GM11168 (cell line): ENCODE results near the gene CCDC24.

Experiments used
- in situ Hi-C: fragments of 300-500 bp; cut with MboI; formaldehyde crosslinking; loops from one replicate; pipeline ENCODE4 v1.12.0; 2022; ENCODE audit warnings: low sequenced_read_pairs; ENCODE audit not compliant: unreplicated experiment

The CCDC24 gene

GRCh38 chr1:43991476-43992231 lies at the start of gene CCDC24:
Gene CCDC24, plus strand, starts transcription at chr1:43991599. Its CDS starts 280 bp downstream, at chr1:43991879.
- in situ Hi-C loops = loop anchor here (10.0 kb wide), 1 partner anchor 53 kb away; no protein-coding TSS in a partner anchor

- in situ Hi-C loops = no loop called here
These were observed 49.0 kb upstream of the CCDC24 start for GRCh38 chr1:43942411-43942810.

GRCh38 chr1:43944860-43945259 lies 46.5 kb upstream of the CCDC24 start:
- in situ Hi-C loops = no loop called here

- in situ Hi-C loops = no loop called here
These were observed 45.6 kb upstream of the CCDC24 start for GRCh38 chr1:43945674-43946235.

GRCh38 chr1:43946236-43947060 lies 45.0 kb upstream of the CCDC24 start, which contains the start of gene IPO13:
Gene IPO13, plus strand, starts transcription at chr1:43946950. Its CDS starts 651 bp downstream, at chr1:43947601.
- in situ Hi-C loops = no loop called here

- in situ Hi-C loops = no loop called here
These were observed 44.1 kb upstream of the CCDC24 start for GRCh38 chr1:43947061-43947873.

- in situ Hi-C loops = no loop called here
These were observed 43.4 kb upstream of the CCDC24 start for GRCh38 chr1:43947874-43948437.

- in situ Hi-C loops = no loop called here
These were observed 41.7 kb upstream of the CCDC24 start for GRCh38 chr1:43949678-43950077.

GRCh38 chr1:43951021-43951985 lies 40.1 kb upstream of the CCDC24 start:
- in situ Hi-C loops = no loop called here

GRCh38 chr1:43952731-43953346 lies 38.6 kb upstream of the CCDC24 start:
- in situ Hi-C loops = no loop called here

GRCh38 chr1:43953361-43953760 lies 38.0 kb upstream of the CCDC24 start:
- in situ Hi-C loops = no loop called here

- in situ Hi-C loops = no loop called here
These were observed 37.4 kb upstream of the CCDC24 start for GRCh38 chr1:43954036-43954435.

- in situ Hi-C loops = no loop called here
These were observed 35.2 kb upstream of the CCDC24 start for GRCh38 chr1:43956234-43956633.

GRCh38 chr1:43957407-43958040 lies 33.9 kb upstream of the CCDC24 start:
- in situ Hi-C loops = no loop called here

GRCh38 chr1:43958351-43959255 lies 32.8 kb upstream of the CCDC24 start:
- in situ Hi-C loops = no loop called here

- in situ Hi-C loops = no loop called here
These were observed 30.6 kb upstream of the CCDC24 start for GRCh38 chr1:43960798-43961197.

- in situ Hi-C loops = no loop called here
These were observed 29.7 kb upstream of the CCDC24 start for GRCh38 chr1:43961692-43962091.
